OCI-LY7 (cell line): ENCODE results near the gene SLAMF7. TPM values are rescaled to one million over a fixed set of nuclear protein-coding genes. Genes with fewer than 3 reads are reported as not detected.

Experiments
- BruUV-seq: library from RNA; stranded (reverse); fragments of 400-500 nt; replicated peaks from 2 replicates; lab custom pipeline; 2021; lab: Mats Ljungman, UMichigan
- CTCF ChIA-PET: fragments of 300-600 bp; sonication (Branson Sonifier 250); formaldehyde crosslinking; loops from one replicate; lab custom pipeline; 2022; ENCODE audit warnings: antibody characterized with exemption; ENCODE audit not compliant: unreplicated experiment; lab: Charles Lee
- POLR2A ChIA-PET: fragments of 300-600 bp; sonication (Branson Sonifier 250); formaldehyde crosslinking; loops from one replicate; lab custom pipeline; 2022; ENCODE audit warnings: antibody characterized with exemption; lab: Charles Lee
- DNase-seq: peaks from one replicate; pipeline ENCODE4 v3.0.0-alpha.2; 2015; ENCODE audit warnings: low spot score
- H2AFZ ChIP-seq: fragments of 200-600 bp; sonication (generic), shearing (Covaris generic); 2 replicates; pipeline ENCODE4 v1.6.1; 2014; ENCODE audit warnings: mild to moderate bottlenecking, antibody characterized with exemption, low read length, moderate library complexity
- H3K27ac ChIP-seq: fragments of 200-600 bp; sonication (generic); 2 replicates; pipeline ENCODE4 v1.5.1; 2014; ENCODE audit warnings: mixed run types, low read depth, mild to moderate bottlenecking, moderate library complexity, low read length, inconsistent platforms; ENCODE audit not compliant: poor library complexity, severe bottlenecking
- H3K36me3 ChIP-seq: fragments of 200-600 bp; sonication (generic); 2 replicates; pipeline ENCODE4 v1.6.1; 2014; ENCODE audit warnings: mild to moderate bottlenecking, antibody characterized with exemption, low read length, moderate library complexity, mixed read lengths; ENCODE audit not compliant: insufficient read depth
- H3K4me1 ChIP-seq: fragments of 200-600 bp; sonication (generic); 2 replicates; pipeline ENCODE4 v1.5.1; 2014; ENCODE audit warnings: mild to moderate bottlenecking, low read length; ENCODE audit not compliant: insufficient read depth, poor library complexity, severe bottlenecking
- H3K4me2 ChIP-seq: fragments of 200-600 bp; sonication (generic); 2 replicates; pipeline ENCODE4 v1.6.1; 2014; ENCODE audit warnings: mild to moderate bottlenecking, low read length
- H3K4me3 ChIP-seq: fragments of 200-600 bp; sonication (generic); 2 replicates; pipeline ENCODE4 v1.5.1; 2014; ENCODE audit warnings: mild to moderate bottlenecking, low read depth, low read length; ENCODE audit not compliant: poor library complexity, severe bottlenecking
- H3K79me2 ChIP-seq: fragments of 200-600 bp; sonication (generic); 2 replicates; pipeline ENCODE4 v1.6.1; 2016; ENCODE audit warnings: low read depth, mild to moderate bottlenecking, low read length, moderate library complexity, mixed read lengths; ENCODE audit not compliant: insufficient read depth
- H3K9me2 ChIP-seq: fragments of 200-600 bp; sonication (generic); 2 replicates; pipeline ENCODE4 v1.6.1; 2016; ENCODE audit warnings: mild to moderate bottlenecking, low read length, mixed read lengths; ENCODE audit not compliant: insufficient read depth
- H3K9me3 ChIP-seq: fragments of 200-600 bp; sonication (generic); 2 replicates; pipeline ENCODE4 v1.6.1; 2014; ENCODE audit warnings: mild to moderate bottlenecking, mixed run types, low read length, mixed read lengths
- H4K20me1 ChIP-seq: fragments of 200-600 bp; sonication (generic); 2 replicates; pipeline ENCODE4 v1.6.1; 2014; ENCODE audit warnings: mild to moderate bottlenecking, antibody characterized with exemption, low read length, moderate library complexity, mixed read lengths; ENCODE audit not compliant: insufficient read depth
- EZH2phosphoT487 ChIP-seq: fragments of 200-600 bp; sonication (generic); IDR thresholded peaks from 2 replicates; pipeline ENCODE4 v1.6.1; 2018; ENCODE audit warnings: low read depth, borderline replicate concordance, mild to moderate bottlenecking, mixed run types, antibody characterized with exemption, low read length, moderate library complexity, mixed read lengths
- intact Hi-C: fragments of 100-400 bp; cut with micrococcal nuclease; formaldehyde crosslinking; loops from one replicate; pipeline ENCODE4 v1.10.0; 2022; ENCODE audit not compliant: unreplicated experiment
- total RNA-seq, 2 experiments: library from RNA; depleted of rRNA in 1 of 2; stranded (reverse); fragments of >200 nt in 1 of 2; shearing (Covaris generic) in 1 of 2; gene quantifications; 2 replicates each; pipeline ENCODE4 v1.2.3, GENCODE V29; 2014 to 2022
- TF ChIP-seq, protein P1 (sequence below): fragments of 200-600 bp; sonication (generic); conservative IDR thresholded peaks from 2 replicates; pipeline ENCODE4 v1.5.1; 2014; ENCODE audit warnings: mild to moderate bottlenecking, antibody characterized with exemption, low read length, moderate library complexity, mixed read lengths

The SLAMF7 gene
- total RNA-seq, 2 experiments from 2014 or later: not detected

DNA sequence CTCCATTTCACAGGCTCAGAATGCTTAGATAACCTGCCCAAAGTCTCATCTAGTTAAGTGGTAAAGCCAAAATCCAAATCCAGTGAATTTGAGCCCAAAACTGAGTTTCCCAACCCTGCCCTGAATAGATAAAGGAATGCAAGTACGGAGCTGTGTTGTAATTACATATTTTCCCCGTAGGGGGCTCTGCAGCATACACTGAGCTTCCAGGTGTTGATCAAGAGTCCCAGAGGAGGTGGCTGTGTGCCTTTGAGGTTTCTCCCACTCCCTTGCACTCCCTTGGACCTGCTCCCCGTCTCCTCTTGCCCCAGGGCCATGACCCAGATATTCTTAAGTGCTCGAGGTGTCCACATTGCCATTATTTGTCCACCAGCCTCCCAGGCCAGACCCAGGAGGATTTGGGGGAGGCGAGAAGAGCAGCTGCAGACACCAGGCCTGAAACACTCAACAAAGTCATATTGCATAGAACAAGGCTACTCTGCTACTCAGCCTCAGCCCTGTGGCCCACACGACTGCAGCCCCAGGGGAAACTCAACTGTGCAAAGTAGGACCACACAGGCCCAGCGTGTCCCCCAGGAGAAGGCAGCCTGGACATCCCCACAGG is 38.5 kb downstream of the SLAMF7 start:
- no peaks in the 10 kb centered on the region for H3K79me2 ChIP-seq
- intact Hi-C loops: loop anchor here (1.0 to 5.0 kb wide), 3 partner anchors 53 to 350 kb away; no protein-coding TSS in a partner anchor
- peaks cover 19% of the 10 kb centered on the region for H3K4me1 ChIP-seq
- DNase-seq: peak; percentile 81
- H2AFZ ChIP-seq: no peak overlapping the region
- POLR2A ChIA-PET: interaction anchor here (2.0 to 2.4 kb wide), 2 partner anchors 59 to 102 kb away, joined by 6 to 8 read pairs; no protein-coding TSS in a partner anchor
- CTCF ChIA-PET: interaction anchor here (0.9 to 2.6 kb wide), 5 partner anchors 9 to 176 kb away, joined by 3 to 10 read pairs (median 6); partner anchors contain the start of gene ITLN2
- no peaks in the 10 kb centered on the region for H3K9me2 ChIP-seq
- H3K36me3 ChIP-seq: no peaks in the 10 kb centered on the region
- no peak overlapping the region for H3K4me2 ChIP-seq
- H3K27ac ChIP-seq: no peak overlapping the region
- no peaks in the 10 kb centered on the region for H4K20me1 ChIP-seq
- TF ChIP-seq, protein P1, sequence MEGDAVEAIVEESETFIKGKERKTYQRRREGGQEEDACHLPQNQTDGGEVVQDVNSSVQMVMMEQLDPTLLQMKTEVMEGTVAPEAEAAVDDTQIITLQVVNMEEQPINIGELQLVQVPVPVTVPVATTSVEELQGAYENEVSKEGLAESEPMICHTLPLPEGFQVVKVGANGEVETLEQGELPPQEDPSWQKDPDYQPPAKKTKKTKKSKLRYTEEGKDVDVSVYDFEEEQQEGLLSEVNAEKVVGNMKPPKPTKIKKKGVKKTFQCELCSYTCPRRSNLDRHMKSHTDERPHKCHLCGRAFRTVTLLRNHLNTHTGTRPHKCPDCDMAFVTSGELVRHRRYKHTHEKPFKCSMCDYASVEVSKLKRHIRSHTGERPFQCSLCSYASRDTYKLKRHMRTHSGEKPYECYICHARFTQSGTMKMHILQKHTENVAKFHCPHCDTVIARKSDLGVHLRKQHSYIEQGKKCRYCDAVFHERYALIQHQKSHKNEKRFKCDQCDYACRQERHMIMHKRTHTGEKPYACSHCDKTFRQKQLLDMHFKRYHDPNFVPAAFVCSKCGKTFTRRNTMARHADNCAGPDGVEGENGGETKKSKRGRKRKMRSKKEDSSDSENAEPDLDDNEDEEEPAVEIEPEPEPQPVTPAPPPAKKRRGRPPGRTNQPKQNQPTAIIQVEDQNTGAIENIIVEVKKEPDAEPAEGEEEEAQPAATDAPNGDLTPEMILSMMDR: peak; percentile 88
- TF ChIP-seq EZH2phosphoT487: no peak
- no TSS peak for BruUV-seq
- no peaks in the 10 kb centered on the region for H3K9me3 ChIP-seq
- H3K4me3 ChIP-seq: no peak overlapping the region

DNA sequence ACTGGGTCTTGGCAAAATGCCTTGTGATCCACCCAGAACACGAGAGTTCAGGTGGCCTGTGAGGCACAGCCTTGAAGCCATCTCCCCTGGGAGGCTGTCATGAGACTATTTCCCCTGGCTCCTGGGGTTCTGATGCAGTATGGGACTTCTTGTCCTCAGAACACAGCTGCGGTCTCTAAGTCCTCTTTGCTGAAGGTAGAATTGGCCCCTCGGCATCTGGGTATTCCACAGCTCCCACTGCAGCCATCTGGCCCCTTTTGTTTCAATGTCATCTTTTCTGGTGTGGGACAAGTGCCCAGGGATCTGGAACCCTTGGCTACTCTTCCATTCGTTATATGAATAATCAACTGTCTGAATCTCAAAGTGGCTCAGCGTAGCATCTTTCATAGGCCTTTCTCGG is 39.9 kb downstream of the SLAMF7 start:
- no peaks in the 10 kb centered on the region for H3K36me3 ChIP-seq
- H3K4me3 ChIP-seq: no peak overlapping the region
- H3K9me2 ChIP-seq: no peaks in the 10 kb centered on the region
- no TSS peak for BruUV-seq
- H3K4me1 ChIP-seq: peaks cover 25% of the 10 kb centered on the region
- H2AFZ ChIP-seq: no peak overlapping the region
- no peak for DNase-seq
- H3K4me2 ChIP-seq: no peak overlapping the region
- H4K20me1 ChIP-seq: no peaks in the 10 kb centered on the region
- H3K79me2 ChIP-seq: no peaks in the 10 kb centered on the region
- ChIA-PET CTCF (interaction anchor here (1.4 to 3.4 kb wide), 2 partner anchors 36 to 105 kb away, joined by 4 to 16 read pairs; no protein-coding TSS in a partner anchor), POLR2A (interaction anchor here (1.2 to 4.2 kb wide), 2 partner anchors 17 to 58 kb away, joined by 4 to 32 read pairs; partner anchors contain the start of gene LY9)
- no peak overlapping the region for H3K27ac ChIP-seq
- intact Hi-C loops: loop anchor here (5.0 kb wide), 1 partner anchor 352 kb away; no protein-coding TSS in a partner anchor
- TF ChIP-seq, protein P1: no peak
- TF ChIP-seq EZH2phosphoT487: no peak
- no peaks in the 10 kb centered on the region for H3K9me3 ChIP-seq
